HG02970 (cell line): ENCODE results near the gene COG7.
"Not testable (repeated sequence)": the region's sequence is repeated elsewhere in the genome, so short reads cannot be mapped to it uniquely, and the experiment has no call there.

Experiments
- ATAC-seq: cut with Tn5 transposase; IDR thresholded peaks from one replicate; pipeline ENCODE4 v1.9.1; 2021; ENCODE audit warnings: mild to moderate bottlenecking, moderate library complexity, moderate number of reproducible peaks; ENCODE audit not compliant: unreplicated experiment, low FRiP score

Gene COG7

GRCh38 chr16:23478566-23478965 is 25.6 kb upstream of the COG7 start:
- ATAC-seq, result no peak

GRCh38 chr16:23476289-23476688 is 23.3 kb upstream of the COG7 start:
- ATAC-seq, result no peak

DNA sequence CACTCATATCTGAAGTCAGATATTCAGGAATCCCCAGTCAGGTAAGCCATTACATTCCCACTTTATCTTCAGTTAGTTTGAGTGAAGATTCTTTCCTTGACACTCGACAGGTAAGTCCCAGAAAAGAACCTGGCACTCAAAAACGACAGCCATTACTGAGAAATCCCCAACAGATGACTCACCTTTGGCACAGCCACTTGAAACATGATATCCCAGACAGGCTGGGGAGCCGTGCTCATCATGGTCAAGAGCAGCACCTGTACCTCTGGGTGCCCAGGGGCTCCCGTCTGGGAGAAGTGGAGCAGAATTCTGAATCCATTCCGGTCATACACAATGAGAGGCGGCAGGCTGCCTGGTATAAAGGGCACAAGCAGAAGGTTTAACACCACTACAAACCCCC is 16.8 kb upstream of the COG7 start:
- no peak for ATAC-seq

DNA sequence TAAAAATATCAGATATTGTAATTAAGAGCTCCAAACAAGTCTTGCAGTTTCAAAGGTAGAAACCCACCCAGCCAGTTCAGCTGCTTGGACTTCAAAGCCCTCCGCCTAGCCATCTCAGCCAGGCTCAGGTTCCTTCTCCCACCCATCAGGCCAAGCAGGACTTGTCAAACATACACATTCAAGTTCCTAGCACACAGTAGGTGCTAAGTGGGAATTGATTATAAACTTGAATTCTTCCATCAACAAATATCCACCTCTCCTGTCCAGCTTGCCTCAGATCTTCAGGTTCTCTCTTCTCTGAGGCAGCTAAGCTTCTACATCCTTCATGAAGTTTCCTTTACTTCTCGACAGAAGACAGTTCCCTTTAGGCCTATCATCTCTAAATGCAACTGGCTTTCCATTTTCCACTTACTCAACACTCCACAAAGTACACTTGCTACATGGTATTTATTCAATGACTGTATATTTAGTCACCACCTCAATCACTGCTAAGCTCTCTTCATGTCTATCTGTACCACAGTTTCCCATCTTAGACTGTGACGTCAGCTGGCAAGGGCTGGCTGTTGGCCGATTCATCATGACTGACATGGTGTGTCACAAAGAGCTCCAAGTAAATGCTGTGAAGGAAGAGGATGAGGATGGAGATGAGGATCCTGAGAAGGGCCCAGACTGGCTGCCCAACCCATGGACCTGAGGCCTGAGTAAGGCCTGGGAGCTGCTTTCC is 13.3 kb upstream of the COG7 start:
- ATAC-seq, result no peak

- no peak for ATAC-seq
These were observed 12.2 kb upstream of the COG7 start for GRCh38 chr16:23465179-23465578.

DNA sequence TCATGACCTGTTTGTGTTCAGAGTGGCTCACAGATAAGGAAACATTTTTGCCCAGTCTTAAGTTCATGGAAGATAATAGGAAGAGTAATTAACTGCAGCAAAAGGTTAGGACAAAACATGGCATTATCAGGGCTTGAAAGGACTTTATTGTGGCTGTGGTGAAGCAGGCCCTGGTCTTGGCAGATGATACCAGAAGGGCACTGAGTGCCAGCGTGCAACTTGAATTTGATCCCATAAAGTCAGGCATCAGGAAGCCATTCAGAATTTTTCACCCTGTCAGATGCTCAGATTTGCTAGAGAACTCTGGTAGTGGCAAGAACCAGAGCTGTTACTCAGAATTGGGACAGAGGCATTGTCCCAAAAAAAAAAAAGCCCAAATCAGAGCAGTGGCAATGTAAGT is 11.2 kb upstream of the COG7 start:
- no peak for ATAC-seq

- not testable (repeated sequence) for ATAC-seq
These were observed 10.0 kb upstream of the COG7 start for GRCh38 chr16:23462994-23463393.

- no peak for ATAC-seq
These were observed 506 bp upstream of the COG7 start for GRCh38 chr16:23453338-23454052.

DNA sequence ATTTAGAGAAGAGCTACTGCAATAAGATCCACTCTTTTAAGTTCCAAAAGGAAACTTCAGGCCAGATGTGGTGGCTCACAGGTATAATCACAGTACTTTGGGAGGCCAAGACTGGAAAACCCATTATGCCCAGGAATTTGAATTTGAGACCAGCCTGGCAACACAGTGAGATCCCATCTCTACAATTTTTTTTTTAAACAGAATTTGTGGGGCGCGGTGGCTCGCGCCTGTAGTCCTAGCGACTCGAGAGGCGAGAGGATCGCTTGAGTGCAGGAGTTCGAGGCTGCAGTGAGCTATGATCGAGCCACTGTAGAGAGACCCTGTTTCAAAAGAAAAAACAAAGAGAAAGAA is 793 bp downstream of the COG7 start:
- no peak for ATAC-seq

DNA sequence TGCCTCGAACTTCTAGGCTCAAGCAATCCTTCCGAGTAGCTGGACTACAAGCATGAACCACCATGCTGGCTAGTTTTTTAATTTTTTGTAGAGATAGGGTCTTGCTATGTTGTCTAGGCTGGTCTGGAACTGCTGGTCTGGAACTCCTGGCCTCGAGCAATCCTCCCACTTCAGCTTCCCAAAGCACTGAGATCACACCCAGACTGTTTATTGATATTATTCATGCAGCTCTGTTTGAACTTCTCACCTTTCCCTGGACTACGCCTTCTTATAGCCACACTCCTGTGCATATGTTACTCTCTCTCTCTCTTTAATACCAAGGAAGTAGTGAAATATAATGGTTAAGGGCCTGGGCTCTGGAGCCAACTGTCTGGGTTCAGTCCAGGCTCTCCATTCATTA is 4.6 kb downstream of the COG7 start:
- ATAC-seq, result no peak

DNA sequence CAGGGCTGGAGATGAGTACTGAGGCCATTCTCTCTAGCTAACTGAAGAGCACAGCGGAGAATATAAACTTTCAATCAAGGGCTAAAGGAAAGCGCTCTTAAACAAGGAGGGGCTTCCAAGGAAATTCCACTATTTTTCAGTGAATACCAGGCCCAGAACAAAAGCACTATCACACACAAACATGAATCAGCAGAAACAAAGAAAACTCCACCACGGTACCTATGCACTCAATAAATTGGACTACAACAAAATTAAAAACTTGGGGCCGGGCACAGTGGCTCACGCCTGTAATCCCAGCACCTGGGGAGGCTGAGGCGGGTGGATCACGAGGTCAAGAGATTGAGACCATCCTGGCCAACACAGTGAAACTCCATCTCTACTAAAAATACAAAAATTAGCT is 15.4 kb downstream of the COG7 start:
- not testable (repeated sequence) for ATAC-seq

DNA sequence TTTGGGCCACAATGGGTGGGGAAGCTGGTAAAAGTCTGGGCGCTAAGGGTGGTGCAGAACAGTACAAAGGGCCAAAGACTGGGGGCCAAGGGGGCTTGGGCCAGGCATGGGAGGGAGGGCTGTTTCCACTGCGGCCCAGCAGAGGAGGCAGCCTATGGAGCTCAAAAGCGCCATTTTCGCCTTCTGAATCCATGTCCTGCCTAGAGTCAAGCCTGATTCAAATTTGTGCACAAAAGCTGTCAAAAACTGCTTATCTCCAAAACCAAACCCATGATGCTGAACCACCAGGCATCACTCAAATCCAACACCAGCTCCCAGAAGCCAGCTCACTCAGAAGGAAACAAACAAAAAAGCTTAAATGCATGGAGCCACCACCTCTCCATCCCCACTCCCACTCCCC is 16.0 kb downstream of the COG7 start:
- ATAC-seq, result no peak

DNA sequence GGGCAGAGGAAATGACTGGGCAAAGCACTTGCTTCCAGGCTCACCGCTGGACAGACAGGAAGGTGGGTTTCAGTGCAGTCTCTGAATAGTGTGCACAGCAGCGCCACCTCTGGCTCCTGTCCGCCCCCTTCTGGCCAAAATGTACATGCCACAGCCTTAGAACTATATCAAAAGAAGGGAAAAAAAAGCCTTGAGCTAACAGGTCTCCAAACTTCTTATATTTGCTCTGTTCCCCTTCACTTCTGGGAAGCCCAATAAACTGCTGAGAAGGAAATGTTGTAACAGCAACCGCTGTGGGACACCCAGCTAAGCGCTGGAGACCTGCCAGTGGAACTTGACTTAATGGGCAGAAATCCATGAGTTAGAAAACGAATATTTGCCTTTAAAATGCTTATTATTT is 17.5 kb downstream of the COG7 start:
- no peak for ATAC-seq

DNA sequence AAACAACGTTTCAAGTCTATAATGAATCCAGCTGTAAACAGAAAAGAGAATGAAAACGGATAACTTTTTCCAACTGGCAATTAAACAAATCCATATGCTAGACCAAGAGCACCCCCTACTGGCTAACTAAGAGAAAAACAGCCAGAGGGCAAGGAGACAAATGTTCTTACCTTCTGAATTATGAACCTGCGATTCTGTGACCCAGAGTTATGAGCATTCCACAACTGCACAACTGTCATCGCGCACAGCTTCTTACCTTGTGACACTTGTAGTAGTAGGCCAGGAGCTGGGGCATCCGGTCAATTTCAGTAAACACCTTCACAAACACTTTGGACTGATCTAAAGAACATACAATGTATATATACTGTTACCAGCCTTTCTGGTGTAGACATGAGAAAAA is 18.6 kb downstream of the COG7 start:
- ATAC-seq, result no peak

DNA sequence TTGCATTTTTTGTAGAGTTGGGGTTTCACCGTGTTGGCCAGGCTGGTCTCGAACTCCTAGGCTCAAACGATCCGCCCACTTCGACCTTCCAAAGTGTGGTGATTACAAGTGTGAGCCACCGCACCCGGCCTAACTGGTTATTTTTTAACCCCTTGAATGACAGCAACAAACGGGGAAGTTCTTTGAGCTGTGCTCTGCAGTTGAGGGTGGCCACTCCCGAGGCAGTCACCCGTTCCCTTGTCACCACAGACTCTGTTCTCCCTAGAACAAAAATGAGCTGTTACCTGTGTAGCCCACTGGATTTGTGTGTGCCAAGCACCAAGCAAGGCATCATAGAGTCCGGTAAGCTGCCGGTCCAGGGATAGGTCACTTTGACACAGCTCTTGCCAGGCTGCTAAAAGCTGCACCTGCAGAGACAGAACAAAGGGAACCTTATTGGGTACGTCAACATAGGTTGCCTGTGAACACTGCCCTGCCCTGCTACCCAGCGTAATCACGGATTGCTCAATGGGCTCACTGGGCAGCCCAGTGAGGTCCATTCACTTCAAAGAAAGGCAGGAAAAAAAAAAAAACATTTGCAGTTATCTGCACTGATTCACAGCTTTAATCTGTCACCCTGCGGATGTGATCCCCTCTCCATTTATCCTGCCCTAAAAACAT is 19.6 kb downstream of the COG7 start:
- ATAC-seq, result no peak

GRCh38 chr16:23432176-23433128 is 20.5 kb downstream of the COG7 start:
- no peak for ATAC-seq

GRCh38 chr16:23428351-23428750 is 24.6 kb downstream of the COG7 start:
- ATAC-seq, result no peak

- no peak for ATAC-seq
These were observed 28.6 kb downstream of the COG7 start for GRCh38 chr16:23424292-23424958.

DNA sequence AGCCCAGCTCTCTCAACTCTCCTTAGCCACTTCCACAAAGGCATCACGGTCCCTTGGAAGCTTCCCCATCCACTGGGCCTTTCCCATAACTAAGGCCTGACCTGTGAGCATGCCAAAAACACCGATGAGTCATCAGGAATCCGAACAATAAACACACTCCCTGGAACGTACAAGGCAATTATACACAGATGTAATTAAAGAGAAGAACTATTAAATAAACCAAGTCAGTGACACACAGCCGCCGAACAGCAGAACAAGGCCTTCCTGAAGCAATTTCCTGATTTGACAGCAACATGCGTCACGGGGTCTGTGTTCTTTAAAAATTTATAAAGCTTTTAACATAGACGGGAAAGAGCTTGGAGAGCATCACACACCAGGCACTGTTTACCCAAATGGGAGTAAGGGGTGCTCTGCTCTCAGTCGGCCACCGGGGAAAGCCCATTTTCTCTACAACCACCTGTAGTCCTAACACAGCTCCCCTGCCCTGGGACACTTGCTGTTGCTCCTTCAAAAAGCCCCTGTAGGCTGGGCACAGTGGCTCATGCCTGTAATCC is 29.4 kb downstream of the COG7 start:
- no peak for ATAC-seq

DNA sequence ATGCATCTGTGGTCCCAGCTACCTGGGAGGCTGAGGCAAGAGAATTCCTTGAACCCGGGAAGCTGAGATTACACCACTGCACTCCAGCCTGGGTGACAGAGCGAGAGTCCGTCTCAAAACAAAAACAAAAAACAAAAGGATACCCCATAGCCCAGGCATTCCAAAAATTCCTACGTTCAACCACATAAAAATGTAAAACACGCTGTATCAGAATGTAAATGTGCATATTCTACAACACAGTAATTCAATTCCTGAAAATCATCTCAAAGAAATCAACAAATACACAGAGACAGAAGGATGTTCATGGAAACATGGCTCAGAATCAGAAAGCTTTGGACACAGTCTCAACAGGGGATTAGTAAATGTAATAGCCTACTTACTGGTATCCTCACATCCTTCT is 33.0 kb downstream of the COG7 start:
- no peak for ATAC-seq
